Measurements from ENCODE around the gene VAPB.

DNA sequence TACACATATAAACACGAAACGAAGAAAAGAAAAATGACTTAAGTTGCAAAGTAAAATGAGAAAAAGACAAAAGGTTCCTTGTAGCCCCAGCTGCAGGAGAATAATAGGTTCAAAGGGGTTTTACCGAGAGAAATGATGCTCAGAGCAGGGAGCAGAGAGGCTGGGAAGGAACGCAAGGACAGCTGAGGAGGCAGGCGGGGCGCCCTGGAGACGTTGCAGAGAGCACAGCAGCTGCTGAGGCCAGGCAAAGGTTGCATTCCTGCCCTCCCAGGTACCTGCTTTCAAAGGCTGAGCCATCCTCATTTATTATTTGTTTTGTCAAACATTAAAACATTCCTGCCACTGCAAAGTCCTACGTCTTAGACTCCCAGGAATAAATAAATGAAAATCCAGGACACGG is 16.2 kb upstream of the VAPB start:
- TF ChIP-seq, protein P1, sequence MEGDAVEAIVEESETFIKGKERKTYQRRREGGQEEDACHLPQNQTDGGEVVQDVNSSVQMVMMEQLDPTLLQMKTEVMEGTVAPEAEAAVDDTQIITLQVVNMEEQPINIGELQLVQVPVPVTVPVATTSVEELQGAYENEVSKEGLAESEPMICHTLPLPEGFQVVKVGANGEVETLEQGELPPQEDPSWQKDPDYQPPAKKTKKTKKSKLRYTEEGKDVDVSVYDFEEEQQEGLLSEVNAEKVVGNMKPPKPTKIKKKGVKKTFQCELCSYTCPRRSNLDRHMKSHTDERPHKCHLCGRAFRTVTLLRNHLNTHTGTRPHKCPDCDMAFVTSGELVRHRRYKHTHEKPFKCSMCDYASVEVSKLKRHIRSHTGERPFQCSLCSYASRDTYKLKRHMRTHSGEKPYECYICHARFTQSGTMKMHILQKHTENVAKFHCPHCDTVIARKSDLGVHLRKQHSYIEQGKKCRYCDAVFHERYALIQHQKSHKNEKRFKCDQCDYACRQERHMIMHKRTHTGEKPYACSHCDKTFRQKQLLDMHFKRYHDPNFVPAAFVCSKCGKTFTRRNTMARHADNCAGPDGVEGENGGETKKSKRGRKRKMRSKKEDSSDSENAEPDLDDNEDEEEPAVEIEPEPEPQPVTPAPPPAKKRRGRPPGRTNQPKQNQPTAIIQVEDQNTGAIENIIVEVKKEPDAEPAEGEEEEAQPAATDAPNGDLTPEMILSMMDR (IDR thresholded peaks at IDR 0.05), result no peak
- no peak for TF ChIP-seq EP300 (IDR thresholded peaks at IDR 0.05)
- TF ChIP-seq POLR2A (IDR thresholded peaks at IDR 0.05), result no peak
